ENCODE measurements around the gene DDR1.

Gene DDR1

GRCh38 chr6:30837870-30838269, 46.4 kb upstream of the DDR1 start:
- Histone ChIP-seq H3K4me1 (peaks cover 10% of the 10 kb centered on the region; the same call in 1 of the 2 replicates), H3K36me3 (no peaks in the 10 kb centered on the region)
- DNase-seq: peak; percentile 39

GRCh38 chr6:30839671-30840070, 44.6 kb upstream of the DDR1 start:
- Histone ChIP-seq H3K9me3 (no peaks in the 10 kb centered on the region), H3K27me3 (no peaks in the 10 kb centered on the region), H3K4me1 (peaks cover 14% of the 10 kb centered on the region; the same call in 1 of the 2 replicates), H3K4me3 (ENCODE audit: low read depth, low read length) (no peak overlapping the region), H3K36me3 (no peaks in the 10 kb centered on the region)
- DNase-seq: no peak
- no peak for TF ChIP-seq CTCF (IDR thresholded peaks at IDR 0.05; ENCODE audit: low read depth, low read length)

More at GRCh38 chr6:30837870-30838269, 46.4 kb upstream of the DDR1 start:
- no peak overlapping the region for H3K4me3 ChIP-seq (ENCODE audit: low read depth, low read length)
- no peaks in the 10 kb centered on the region for H3K9me3 ChIP-seq
- TF ChIP-seq CTCF (IDR thresholded peaks at IDR 0.05; ENCODE audit: low read depth, low read length): no peak
- no peaks in the 10 kb centered on the region for H3K27me3 ChIP-seq

GRCh38 chr6:30840084-30840934, 44.0 kb upstream of the DDR1 start:
- H3K4me3 ChIP-seq (ENCODE audit: low read depth, low read length): no peak overlapping the region
- H3K36me3 ChIP-seq: no peaks in the 10 kb centered on the region
- no peaks in the 10 kb centered on the region for H3K27me3 ChIP-seq
- no peak for DNase-seq
- no peaks in the 10 kb centered on the region for H3K9me3 ChIP-seq
- no peak for TF ChIP-seq CTCF (IDR thresholded peaks at IDR 0.05; ENCODE audit: low read depth, low read length)
- peaks cover 14% of the 10 kb centered on the region; the same call in 1 of the 2 replicates for H3K4me1 ChIP-seq

- Histone ChIP-seq H3K27me3 (no peaks in the 10 kb centered on the region), H3K4me1 (peaks cover 14% of the 10 kb centered on the region; the same call in 1 of the 2 replicates), H3K4me3 (ENCODE audit: low read depth, low read length) (no peak overlapping the region), H3K9me3 (no peaks in the 10 kb centered on the region), H3K36me3 (no peaks in the 10 kb centered on the region)
- TF ChIP-seq CTCF (IDR thresholded peaks at IDR 0.05; ENCODE audit: low read depth, low read length): no peak
- DNase-seq: no peak
Measured at GRCh38 chr6:30840935-30841643, 43.2 kb upstream of the DDR1 start.

GRCh38 chr6:30841644-30842504, 42.4 kb upstream of the DDR1 start:
- no peak for TF ChIP-seq CTCF (IDR thresholded peaks at IDR 0.05; ENCODE audit: low read depth, low read length)
- Histone ChIP-seq H3K27me3 (no peaks in the 10 kb centered on the region), H3K4me3 (ENCODE audit: low read depth, low read length) (no peak overlapping the region), H3K9me3 (no peaks in the 10 kb centered on the region), H3K36me3 (no peaks in the 10 kb centered on the region), H3K4me1 (peaks cover 14% of the 10 kb centered on the region; the same call in 1 of the 2 replicates)
- DNase-seq: no peak
